ENCODE results near the gene CDK4.

The CDK4 gene

DNA sequence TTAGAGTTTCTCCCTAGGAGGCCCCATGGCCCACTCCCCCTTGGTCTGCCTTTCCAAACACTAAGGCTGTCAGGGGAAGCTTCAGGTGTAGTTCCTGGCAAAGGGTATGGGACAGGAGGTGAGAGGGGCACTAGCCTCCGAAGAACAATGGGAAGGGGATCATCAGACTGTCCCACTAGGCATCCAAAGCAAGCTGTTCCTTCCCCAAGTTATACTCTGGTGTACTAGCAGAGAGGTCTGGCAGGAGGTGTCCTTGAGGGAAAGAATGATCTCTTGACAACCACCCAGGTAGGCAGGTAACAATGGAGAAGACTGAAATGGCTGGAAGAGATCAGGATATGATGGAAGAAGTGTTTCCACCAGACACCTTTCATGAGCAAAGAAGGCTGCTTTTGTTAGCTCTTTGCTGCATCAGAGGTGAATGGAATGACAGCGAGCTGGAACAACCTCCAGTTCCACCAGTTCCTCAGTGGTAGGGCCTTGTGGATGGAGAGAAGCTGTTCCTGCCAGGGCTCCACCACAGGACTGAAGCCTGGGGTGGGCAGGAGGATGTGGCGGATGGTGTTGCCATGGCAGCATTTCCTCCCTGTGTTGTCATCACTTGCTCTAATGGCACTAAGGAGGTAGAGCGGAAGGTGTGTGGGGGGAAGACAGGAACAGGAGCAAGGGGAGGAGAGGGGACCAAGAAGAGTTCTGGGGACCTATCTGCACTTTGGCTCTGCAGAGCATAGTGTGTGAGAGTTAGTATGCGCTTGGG is 11.3 kb downstream of the CDK4 start:
- TF ChIP-seq, protein P1, sequence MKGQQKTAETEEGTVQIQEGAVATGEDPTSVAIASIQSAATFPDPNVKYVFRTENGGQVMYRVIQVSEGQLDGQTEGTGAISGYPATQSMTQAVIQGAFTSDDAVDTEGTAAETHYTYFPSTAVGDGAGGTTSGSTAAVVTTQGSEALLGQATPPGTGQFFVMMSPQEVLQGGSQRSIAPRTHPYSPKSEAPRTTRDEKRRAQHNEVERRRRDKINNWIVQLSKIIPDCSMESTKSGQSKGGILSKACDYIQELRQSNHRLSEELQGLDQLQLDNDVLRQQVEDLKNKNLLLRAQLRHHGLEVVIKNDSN (IDR thresholded peaks at IDR 0.05) = no peak
- TF ChIP-seq, protein P2, sequence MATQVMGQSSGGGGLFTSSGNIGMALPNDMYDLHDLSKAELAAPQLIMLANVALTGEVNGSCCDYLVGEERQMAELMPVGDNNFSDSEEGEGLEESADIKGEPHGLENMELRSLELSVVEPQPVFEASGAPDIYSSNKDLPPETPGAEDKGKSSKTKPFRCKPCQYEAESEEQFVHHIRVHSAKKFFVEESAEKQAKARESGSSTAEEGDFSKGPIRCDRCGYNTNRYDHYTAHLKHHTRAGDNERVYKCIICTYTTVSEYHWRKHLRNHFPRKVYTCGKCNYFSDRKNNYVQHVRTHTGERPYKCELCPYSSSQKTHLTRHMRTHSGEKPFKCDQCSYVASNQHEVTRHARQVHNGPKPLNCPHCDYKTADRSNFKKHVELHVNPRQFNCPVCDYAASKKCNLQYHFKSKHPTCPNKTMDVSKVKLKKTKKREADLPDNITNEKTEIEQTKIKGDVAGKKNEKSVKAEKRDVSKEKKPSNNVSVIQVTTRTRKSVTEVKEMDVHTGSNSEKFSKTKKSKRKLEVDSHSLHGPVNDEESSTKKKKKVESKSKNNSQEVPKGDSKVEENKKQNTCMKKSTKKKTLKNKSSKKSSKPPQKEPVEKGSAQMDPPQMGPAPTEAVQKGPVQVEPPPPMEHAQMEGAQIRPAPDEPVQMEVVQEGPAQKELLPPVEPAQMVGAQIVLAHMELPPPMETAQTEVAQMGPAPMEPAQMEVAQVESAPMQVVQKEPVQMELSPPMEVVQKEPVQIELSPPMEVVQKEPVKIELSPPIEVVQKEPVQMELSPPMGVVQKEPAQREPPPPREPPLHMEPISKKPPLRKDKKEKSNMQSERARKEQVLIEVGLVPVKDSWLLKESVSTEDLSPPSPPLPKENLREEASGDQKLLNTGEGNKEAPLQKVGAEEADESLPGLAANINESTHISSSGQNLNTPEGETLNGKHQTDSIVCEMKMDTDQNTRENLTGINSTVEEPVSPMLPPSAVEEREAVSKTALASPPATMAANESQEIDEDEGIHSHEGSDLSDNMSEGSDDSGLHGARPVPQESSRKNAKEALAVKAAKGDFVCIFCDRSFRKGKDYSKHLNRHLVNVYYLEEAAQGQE (IDR thresholded peaks at IDR 0.05; ENCODE audit: low read depth) = no peak
- TF ChIP-seq TCF12 (IDR thresholded peaks at IDR 0.05; ENCODE audit: low read depth) (no peak), ZBTB7A (IDR thresholded peaks at IDR 0.05; ENCODE audit: low read depth) (no peak), EGR1 (IDR thresholded peaks at IDR 0.05) (no peak), EP300 (IDR thresholded peaks at IDR 0.05; ENCODE audit: borderline replicate concordance) (no peak), FOXM1 (IDR thresholded peaks at IDR 0.05; ENCODE audit: borderline replicate concordance, low read depth) (no peak), TAF1 (IDR thresholded peaks at IDR 0.05; ENCODE audit: low read depth) (no peak), RAD21 (IDR thresholded peaks at IDR 0.05; ENCODE audit: low read depth) (no peak), NFIC (IDR thresholded peaks at IDR 0.05) (no peak), TEAD4 (IDR thresholded peaks at IDR 0.05) (no peak)

DNA sequence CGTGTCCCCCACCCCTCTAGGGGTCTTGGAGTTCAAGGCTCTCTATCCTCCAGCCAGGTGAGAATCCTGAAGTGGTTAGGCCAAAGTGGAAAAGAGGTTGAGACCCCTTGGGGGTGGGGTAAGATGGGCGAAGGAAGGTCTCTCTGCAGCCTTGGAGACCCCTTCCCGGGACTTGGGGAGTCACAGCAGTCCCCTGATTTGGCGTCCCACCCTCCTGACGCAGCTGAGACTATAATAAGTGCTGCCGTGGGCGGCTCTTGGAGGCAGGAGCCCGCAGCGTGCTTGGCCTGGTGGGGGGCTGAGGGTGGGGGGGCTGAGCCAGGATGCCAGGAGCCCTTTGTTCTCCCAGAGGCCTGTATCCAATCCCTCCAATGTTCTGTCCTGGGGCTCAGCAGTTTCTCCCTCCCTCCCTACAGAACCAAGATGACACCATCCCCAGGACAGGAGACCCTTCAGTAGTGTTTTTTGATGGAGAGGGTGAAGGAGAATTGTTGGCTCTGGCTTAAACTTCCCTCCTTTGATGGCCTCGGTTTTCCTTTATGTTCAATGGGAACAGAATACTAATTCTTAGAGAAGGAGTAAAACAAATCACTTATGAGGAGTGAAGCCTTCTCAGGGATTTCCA is 12.1 kb downstream of the CDK4 start:
- TF ChIP-seq YY1 (IDR thresholded peaks at IDR 0.05; ENCODE audit: low read depth) = no peak
- no peak for TF ChIP-seq ZBTB7A (IDR thresholded peaks at IDR 0.05; ENCODE audit: low read depth)
- TF ChIP-seq TAF1 (IDR thresholded peaks at IDR 0.05; ENCODE audit: low read depth) = no peak
- TF ChIP-seq, protein P2 (IDR thresholded peaks at IDR 0.05; ENCODE audit: low read depth) = no peak
- TF ChIP-seq CEBPB (IDR thresholded peaks at IDR 0.05) = no peak
- TF ChIP-seq TEAD4 (IDR thresholded peaks at IDR 0.05) = no peak
- TF ChIP-seq, protein P1 (IDR thresholded peaks at IDR 0.05) = no peak
- no peak for TF ChIP-seq NFIC (IDR thresholded peaks at IDR 0.05)
- no peak for TF ChIP-seq EP300 (IDR thresholded peaks at IDR 0.05; ENCODE audit: borderline replicate concordance)
- TF ChIP-seq RAD21 (IDR thresholded peaks at IDR 0.05; ENCODE audit: low read depth) = no peak
- TF ChIP-seq, protein P3, sequence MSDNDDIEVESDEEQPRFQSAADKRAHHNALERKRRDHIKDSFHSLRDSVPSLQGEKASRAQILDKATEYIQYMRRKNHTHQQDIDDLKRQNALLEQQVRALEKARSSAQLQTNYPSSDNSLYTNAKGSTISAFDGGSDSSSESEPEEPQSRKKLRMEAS (IDR thresholded peaks at IDR 0.05) = no peak
- no peak for TF ChIP-seq CREB1 (IDR thresholded peaks at IDR 0.05; ENCODE audit: low read depth)
- TF ChIP-seq FOXM1 (IDR thresholded peaks at IDR 0.05; ENCODE audit: borderline replicate concordance, low read depth) = no peak
- no peak for TF ChIP-seq TCF12 (IDR thresholded peaks at IDR 0.05; ENCODE audit: low read depth)
- no peak for TF ChIP-seq EGR1 (IDR thresholded peaks at IDR 0.05)

DNA sequence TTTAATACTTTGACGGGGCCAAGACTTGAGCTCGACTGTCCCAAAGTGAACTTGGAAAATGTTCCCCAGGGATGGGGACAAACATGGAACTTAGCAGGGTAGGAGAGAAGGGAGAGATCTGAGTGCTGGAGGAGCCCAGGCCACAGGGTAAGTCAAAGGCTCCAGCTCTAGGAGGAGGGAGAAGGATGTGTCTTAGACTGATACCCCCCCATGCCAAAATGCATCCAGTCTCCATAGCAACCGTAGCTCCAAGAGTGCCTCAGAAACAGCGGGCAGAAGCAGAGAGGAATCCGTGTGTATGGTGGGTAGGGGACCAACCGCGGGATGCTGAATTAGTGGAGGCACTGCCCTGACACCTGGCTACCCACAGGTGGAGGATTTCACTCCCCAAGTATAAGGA is 12.7 kb downstream of the CDK4 start:
- TF ChIP-seq ZBTB7A (IDR thresholded peaks at IDR 0.05; ENCODE audit: low read depth) = no peak

DNA sequence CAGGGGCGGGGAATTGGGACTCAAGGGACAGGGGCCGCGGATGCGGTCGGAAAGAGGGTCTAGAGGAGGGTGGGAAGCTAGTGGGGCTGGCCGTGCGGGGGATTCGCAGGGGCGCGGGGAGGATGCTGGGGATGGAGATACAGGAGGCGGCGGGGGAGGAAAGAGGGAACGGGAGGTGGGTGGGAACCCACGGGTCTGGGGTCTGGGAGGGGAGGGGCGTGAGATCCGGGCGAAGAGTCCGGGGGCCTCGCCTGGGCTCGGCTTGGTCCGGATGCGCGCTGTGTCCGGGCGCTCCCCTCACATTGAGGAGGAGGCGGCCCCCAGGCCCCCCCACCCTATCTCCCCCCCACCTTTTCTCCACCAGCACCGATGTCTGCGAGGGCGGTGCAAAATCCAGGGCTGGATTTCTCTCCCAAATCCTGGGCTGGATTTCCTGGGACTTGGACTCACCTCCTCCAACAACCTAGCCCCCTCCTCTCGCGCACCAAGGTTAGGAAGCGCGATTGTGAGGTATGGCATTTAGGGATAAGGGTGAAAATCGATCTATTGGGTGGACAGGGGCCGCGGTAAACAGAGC is 13.4 kb downstream of the CDK4 start, which contains the start of gene AGAP2:
TSS of gene AGAP2 (minus strand) at position 82 of the 577 bp plus-strand sequence. CDS start 496 bp downstream, outside the sequence.
- TF ChIP-seq, protein P1 (IDR thresholded peaks at IDR 0.05) = no peak
- TF ChIP-seq YY1 (IDR thresholded peaks at IDR 0.05; ENCODE audit: low read depth) = peak; percentile 59

DNA sequence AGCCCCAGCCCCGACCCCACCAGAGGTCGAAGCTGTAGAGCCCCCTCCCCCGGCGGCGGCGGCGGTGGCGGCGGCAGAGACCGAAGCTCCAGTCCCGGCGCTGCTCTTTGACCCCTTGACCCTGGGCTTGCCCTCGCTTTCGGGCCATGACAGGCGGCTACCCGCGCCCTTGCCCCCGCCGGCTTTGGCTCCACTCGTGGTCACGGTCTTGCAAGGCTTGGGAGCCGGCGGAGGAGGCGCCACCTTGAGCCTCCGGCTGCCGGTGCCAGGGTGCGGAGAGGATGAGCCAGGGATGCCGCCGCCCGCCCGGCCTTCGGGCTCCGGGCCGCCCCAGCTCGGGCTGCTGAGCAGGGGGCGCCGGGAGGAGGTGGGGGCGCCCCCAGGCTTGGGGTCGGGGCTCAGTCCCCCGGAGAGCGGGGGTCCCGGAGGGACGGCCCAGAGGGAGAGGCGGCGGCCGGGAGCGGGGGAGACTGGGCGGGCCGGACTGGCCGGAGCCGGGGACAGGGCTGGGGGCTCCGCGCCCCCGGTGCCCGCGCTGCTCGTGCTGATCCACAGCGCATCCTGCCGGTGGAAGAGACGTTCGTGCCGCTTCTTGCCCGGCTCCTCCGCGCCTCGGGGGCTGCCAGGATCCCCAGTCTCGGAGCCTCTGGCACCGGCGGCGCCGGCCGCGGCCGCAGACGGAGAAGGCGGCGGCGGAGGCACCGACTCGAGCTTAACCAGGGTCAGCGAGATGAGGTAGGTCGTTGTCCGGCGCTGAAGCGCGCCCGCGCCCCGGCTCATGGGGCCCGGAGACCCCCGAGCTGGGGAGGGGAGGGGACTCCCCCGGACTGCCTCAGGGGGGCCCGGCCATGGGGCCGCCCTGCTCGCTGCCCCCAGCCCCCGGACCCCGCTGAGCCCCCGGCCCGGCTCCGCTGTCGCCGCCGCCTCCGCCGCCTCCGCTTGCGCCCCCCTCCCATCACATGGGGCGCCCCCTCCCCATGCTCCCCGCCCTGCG is 14.3 kb downstream of the CDK4 start:
- TF ChIP-seq YY1 (IDR thresholded peaks at IDR 0.05; ENCODE audit: low read depth) (no peak), ZBTB7A (IDR thresholded peaks at IDR 0.05; ENCODE audit: low read depth) (peak; percentile 62; the same call in 1 of the 2 replicates)
